Mucosa of rectum (tissue), 2 donors: ENCODE data around the gene ACSS1.

ENCODE experiments used
- H3K27ac ChIP-seq, 2 donors: one replicate each; pipeline ENCODE4 v1.7.0; 2013; ENCODE audit warnings: inconsistent platforms in 2 of 2, low read depth in 2 of 2, low read length in 2 of 2
- H3K27me3 ChIP-seq, 2 donors: one replicate each; pipeline ENCODE4 v1.7.0; 2013; ENCODE audit warnings: low read length in 2 of 2; ENCODE audit not compliant: control insufficient read depth in 2 of 2, insufficient read depth in 2 of 2
- H3K36me3 ChIP-seq, 2 donors: one replicate each; pipeline ENCODE4 v1.7.0; 2013; ENCODE audit warnings: low read length in 2 of 2; ENCODE audit not compliant: control insufficient read depth in 2 of 2, insufficient read depth in 2 of 2
- H3K4me1 ChIP-seq, 2 donors: one replicate each; pipeline ENCODE4 v1.7.0; 2013; ENCODE audit warnings: low read length in 2 of 2, mild to moderate bottlenecking in 1 of 2; ENCODE audit not compliant: control insufficient read depth in 2 of 2, insufficient read depth in 2 of 2
- H3K4me3 ChIP-seq, 2 donors: one replicate each; pipeline ENCODE4 v1.7.0; 2013; ENCODE audit warnings: low read length in 2 of 2
- H3K9ac ChIP-seq, 2 donors: one replicate each; pipeline ENCODE4 v1.7.0; 2013; ENCODE audit warnings: low read length in 2 of 2, low read depth in 1 of 2, mild to moderate bottlenecking in 1 of 2
- H3K9me3 ChIP-seq, 2 donors: one replicate each; pipeline ENCODE4 v1.7.0; 2013; ENCODE audit warnings: low read length in 2 of 2; ENCODE audit not compliant: control insufficient read depth in 2 of 2
- donor health status: healthy.
- donor health status: Normal muscosa, but diverticular disease.

Gene ACSS1

DNA sequence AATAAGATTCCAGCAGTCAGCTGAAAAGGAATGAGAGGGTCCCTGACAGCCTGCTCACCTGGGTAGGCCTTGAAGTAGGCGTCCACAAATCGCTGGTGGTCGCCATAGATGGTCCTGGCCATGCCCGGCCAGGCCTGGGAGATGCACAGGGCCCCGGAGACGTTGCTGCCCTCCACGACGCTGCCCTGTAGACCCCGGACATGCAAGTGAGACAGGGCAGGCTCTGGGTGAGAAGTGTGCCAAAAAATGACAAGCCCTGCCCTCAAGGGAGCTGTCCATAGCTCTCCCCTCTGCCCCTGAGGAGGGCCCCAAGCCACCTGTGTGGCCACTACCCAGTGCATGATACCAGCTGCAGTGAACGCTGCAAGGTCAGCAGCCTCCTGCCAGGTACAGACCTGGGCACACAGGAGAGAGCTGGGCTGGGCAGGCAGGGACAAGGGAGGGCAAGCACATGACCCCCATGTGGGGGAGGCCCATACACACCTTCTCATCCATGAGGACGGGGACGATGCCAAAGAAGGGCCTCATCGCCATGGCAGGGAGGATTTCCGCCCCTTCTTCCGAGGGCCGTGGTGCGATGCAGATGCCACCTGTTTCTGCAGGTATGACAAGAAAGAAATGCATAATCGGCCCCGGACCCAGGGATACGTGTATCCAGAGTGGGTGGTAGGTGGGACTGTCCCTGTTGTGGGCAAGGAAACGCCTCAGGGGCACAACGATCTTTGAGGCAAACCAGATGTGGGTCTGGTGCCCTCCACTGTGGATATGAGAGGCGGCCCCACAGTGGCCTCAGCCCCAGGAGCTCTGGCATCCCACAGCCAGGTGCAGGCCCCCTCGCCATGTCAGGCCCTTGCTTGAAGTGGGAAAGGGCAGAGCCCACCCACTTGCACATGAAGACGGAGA lies 44.2 kb downstream of the ACSS1 start:
- Histone ChIP-seq H3K27me3 (no peaks in the 10 kb centered on the region), H3K4me1 (peaks cover 11% of the 10 kb centered on the region in 2 donors), H3K4me3 (no peak overlapping the region), H3K9ac (no peak overlapping the region), H3K36me3 (peaks cover 37 to 68% of the 10 kb centered on the region in 2 donors), H3K9me3 (no peaks in the 10 kb centered on the region), H3K27ac (no peak overlapping the region)

DNA sequence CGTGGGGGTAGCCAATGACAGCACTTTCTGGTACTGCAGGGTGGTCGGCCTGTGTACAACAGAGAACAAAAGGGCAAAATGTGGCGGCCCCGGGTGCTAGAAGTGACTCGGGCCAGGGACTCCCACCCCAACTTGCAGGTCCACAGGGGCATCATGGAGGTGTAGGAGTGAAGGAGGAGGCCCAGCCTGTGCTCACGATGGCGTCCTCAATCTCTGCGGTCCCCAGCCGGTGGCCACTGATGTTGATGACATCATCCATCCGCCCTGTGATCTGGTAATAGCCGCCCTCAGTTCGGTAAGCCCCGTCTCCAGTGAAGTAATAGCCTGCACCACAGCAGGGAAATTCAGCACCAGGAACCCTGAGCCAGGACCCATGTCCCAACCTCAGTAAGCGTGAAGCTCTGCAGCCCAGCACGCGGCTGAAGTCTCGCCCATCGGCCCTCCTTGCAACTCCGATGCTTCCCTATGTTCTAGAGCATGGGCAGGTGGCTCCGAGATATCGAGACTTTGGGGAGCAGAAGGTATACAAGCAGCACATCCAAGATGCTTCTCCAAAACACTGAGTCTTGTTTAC lies 45.2 kb downstream of the ACSS1 start:
- H3K36me3 ChIP-seq, result peaks cover 47 to 73% of the 10 kb centered on the region in 2 donors
- H3K4me1 ChIP-seq, result peaks cover 8 to 9% of the 10 kb centered on the region in 2 donors
- no peak overlapping the region for H3K4me3 ChIP-seq
- H3K27ac ChIP-seq, result no peak overlapping the region
- no peak overlapping the region for H3K9ac ChIP-seq
- no peaks in the 10 kb centered on the region for H3K27me3 ChIP-seq
- no peaks in the 10 kb centered on the region for H3K9me3 ChIP-seq

DNA sequence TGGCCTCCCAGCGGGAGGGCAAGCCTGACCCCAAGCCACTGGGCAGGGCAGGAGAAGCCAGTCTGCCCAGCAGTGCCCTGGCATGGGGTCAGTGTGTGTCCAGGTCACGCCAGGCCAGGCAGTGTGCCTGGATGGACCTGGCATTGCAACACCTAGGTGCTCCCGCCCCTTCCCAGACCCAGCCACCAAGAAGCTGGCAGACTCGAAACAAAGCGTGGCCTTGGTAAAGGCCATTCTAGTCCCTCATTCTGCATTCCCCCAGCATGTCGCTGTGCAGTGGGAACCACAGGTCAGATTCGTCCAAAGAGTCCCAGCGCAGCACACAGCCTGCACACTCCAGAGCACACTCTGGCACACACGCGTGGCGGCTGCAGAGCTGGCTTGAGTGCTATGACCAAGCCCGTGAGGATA lies 46.1 kb downstream of the ACSS1 start:
- Histone ChIP-seq H3K36me3 (peaks cover 56 to 81% of the 10 kb centered on the region in 2 donors), H3K9me3 (no peaks in the 10 kb centered on the region), H3K27me3 (no peaks in the 10 kb centered on the region), H3K4me1 (peaks cover 0 to 4% of the 10 kb centered on the region in 2 donors), H3K27ac (no peak overlapping the region), H3K9ac (no peak overlapping the region), H3K4me3 (no peak overlapping the region)

DNA sequence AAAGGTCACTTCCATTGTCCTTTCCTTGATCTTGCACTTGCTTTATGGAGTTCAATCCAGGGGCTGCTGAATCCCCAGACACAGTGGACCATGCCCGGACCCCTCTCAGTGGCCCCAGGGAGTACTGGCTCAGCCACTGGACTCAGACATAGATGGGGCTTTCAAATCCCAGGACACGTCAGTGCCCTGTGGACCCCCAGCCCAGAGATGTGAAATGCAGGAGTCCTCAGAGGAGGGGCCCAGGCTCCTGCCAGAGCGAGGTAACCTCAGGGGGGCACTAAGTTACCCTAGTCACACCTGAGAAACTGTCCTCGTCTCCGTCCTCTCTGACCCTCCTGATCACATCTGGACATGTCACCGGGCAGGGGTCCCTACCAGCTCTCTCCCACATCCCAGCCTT lies 46.7 kb downstream of the ACSS1 start:
- Histone ChIP-seq H3K36me3 (peaks cover 60 to 82% of the 10 kb centered on the region in 2 donors), H3K27me3 (no peaks in the 10 kb centered on the region), H3K4me1 (peaks cover 0 to 1% of the 10 kb centered on the region in 2 donors), H3K9me3 (no peaks in the 10 kb centered on the region), H3K4me3 (no peak overlapping the region), H3K27ac (no peak overlapping the region), H3K9ac (no peak overlapping the region)

DNA sequence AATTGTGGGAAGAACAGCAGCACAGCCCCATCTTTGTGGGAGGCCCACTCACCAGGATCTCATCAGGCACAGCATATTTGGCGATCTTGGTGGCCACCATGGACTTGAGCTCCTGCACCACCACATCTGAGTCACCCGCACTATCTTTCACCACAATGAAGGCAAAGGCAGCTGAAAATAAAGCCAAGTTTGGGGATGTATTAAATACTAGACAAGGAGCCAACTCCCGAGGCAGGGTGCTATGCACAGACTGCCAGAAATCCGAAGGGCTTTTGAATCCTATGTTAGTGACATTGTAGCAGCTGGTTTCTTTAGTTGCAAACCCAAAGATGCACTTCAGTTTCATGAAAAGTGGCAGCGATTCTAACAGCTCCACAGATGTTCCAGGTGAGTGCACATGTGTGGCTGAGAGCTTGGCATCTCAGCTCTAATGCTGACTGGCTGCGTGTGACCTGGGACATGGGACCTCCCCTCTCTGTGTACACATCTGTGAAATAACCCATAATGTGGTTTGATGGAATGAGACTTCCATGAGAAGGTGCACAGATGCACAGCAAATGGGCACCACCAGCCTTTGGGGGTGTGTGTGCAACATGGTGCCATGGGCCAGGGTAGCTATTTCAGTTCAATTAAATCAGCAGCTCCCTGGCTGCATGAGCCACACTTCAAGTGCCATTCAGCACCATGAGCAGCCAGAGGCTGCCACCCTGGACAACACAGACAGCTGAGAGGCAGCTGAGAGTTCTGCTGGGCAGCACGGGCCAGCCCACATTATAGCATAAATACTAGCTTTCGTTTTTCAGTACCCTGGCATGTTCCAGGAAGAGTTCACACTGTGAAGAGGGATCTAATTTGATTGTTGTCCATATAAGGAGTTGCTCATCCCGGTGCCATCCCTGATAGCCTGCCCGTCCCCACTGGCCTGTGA lies 48.5 kb downstream of the ACSS1 start:
- Histone ChIP-seq H3K9ac (no peak overlapping the region), H3K4me3 (no peak overlapping the region), H3K27ac (no peak overlapping the region), H3K27me3 (no peaks in the 10 kb centered on the region), H3K4me1 (no peaks in the 10 kb centered on the region), H3K36me3 (peaks cover 61 to 81% of the 10 kb centered on the region in 2 donors), H3K9me3 (no peaks in the 10 kb centered on the region)

DNA sequence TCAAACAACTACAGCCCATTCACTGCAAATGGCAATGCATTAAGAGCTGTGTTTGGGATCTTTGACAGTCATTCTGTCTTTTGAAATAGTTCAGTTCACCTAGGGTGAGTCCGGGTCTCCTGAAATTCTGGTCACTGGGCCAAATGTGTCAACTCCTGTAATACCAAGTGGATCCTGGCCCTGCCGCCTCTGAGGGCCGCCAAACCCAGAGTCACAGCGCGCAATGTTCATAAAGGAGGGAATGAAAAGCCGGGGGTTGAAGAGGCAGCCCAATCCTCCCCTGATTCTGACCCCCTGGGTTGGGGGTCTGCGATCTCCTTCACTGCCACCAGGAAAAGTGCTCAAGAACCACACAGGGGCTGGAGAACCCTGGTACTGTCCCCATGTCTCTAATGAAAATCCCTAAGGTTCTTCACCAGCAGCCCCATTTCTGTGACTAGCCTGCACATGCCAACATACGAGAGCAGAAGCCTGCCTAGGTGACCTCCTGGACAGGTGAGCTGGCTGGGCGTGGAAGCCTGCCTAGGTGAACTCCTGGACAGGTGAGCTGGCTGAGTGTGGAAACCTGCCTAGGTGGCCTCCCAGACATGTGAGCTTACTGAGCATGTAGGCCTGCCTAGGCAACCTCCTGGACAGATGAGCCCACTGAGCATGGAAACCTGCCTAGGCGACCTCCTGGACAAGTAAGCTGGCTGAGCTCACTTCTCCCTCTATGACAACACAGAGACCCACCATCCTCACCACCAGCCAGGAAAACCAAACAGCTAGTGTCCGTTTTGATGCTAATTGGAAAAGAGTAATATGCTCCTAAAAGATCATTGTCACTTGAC lies 49.3 kb downstream of the ACSS1 start:
- Histone ChIP-seq H3K27ac (no peak overlapping the region), H3K4me3 (no peak overlapping the region), H3K27me3 (no peaks in the 10 kb centered on the region), H3K9me3 (no peaks in the 10 kb centered on the region), H3K4me1 (no peaks in the 10 kb centered on the region), H3K36me3 (peaks cover 55 to 74% of the 10 kb centered on the region in 2 donors), H3K9ac (no peak overlapping the region)

DNA sequence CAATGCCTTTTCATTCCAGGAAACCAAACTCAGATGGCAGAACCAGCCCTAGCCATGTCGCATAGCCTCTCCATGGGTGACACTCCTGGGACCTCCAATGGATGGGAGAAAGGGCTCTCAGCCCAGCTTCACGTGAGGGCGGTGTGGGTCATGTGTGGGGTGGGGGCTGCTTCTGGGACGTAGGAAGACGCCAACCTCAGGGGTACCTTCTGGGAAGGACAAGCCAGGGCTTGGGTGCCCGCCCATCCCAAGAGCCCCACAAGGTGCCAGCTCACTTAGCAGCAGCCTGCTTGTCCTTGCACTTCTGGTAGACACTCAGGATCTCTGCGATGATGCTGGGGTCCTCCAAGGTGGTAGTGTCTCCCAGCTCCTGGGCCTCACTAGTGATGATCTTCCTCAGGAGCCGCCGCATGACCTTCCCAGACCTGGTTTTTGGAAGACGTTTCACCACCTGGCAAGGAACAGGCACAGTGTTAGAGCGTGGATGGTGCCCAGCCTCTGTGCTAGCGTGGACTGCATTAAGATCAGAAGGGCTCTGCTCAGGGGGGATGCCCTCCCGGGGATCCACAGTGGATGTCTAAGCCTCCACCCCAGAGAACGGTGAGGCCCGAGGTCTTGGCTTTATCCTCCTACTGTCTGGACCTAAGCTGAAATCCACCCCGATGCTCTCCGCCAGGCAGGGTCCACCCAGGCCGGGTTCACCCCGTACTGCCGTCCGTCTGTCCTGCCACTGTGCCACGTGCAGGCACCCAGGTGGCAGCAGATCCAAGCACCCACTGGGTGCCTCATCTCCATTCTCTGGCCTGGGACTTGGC lies 50.2 kb downstream of the ACSS1 start:
- no peaks in the 10 kb centered on the region for H3K4me1 ChIP-seq

DNA sequence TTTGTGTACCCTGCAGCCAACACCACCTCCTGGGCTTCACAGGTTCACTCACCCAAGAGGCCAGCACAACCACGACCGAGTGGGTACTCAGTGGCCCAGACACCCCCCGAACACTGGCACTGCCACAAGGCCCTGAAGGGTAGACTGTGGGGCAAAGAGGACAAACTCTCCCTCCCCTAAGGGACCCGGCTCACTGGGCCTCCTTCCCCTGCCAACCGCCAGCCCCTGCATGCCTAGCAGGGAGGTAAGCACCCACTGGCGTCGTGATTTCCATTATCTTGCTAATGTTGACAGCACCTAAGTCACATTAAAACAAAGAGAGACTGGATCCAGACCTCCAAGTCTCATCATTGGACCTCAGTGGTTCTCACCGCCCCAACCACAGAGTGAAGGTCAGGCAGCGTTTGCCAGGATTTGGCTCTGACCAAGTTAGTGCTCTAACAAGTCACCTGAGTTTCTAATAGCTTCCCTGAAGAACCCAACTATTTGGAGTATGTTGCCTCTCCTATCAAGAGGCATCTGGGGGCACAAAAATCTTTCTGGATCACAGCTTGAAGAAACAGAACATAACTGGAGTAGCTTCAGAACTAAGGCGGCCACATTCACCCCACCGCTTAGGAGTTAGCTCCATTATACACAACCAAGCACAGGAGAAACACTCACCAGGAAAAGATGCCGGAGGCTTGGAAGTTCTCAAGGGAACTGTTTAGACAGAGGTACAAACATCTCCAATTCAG lies 51.3 kb downstream of the ACSS1 start:
- peaks cover 36 to 55% of the 10 kb centered on the region in 2 donors for H3K36me3 ChIP-seq
- H3K4me3 ChIP-seq, result no peak overlapping the region
- H3K27me3 ChIP-seq, result no peaks in the 10 kb centered on the region
- H3K4me1 ChIP-seq, result no peaks in the 10 kb centered on the region
- H3K27ac ChIP-seq, result no peak overlapping the region
- no peaks in the 10 kb centered on the region for H3K9me3 ChIP-seq
- H3K9ac ChIP-seq, result no peak overlapping the region

More for the DNA sequence above, 50.2 kb downstream of the ACSS1 start:
- Histone ChIP-seq H3K36me3 (peaks cover 46 to 66% of the 10 kb centered on the region in 2 donors), H3K27me3 (no peaks in the 10 kb centered on the region), H3K27ac (no peak overlapping the region), H3K9me3 (no peaks in the 10 kb centered on the region), H3K9ac (no peak overlapping the region), H3K4me3 (no peak overlapping the region)
